Mesendoderm (in vitro differentiated cells): ENCODE results near the gene KRTAP17-1.

Experiments used
- DNase-seq: peaks from one replicate; pipeline ENCODE4 v3.0.0; 2013
- H2AK5ac ChIP-seq: 2 replicates; pipeline ENCODE4 v1.6.1; 2013; ENCODE audit warnings: low read length, inconsistent platforms
- H2BK120ac ChIP-seq: 2 replicates; pipeline ENCODE4 v1.6.1; 2013; ENCODE audit warnings: low read depth, mild to moderate bottlenecking, low read length, moderate library complexity, mixed read lengths
- H2BK15ac ChIP-seq: replicated peaks from 2 replicates; pipeline ENCODE4 v1.6.1; 2013; ENCODE audit warnings: low read depth, mild to moderate bottlenecking, moderate library complexity
- H2BK5ac ChIP-seq: 2 replicates; pipeline ENCODE4 v1.6.1; 2013; ENCODE audit warnings: low read length, inconsistent platforms
- H3K18ac ChIP-seq: 2 replicates; pipeline ENCODE4 v1.6.1; 2013; ENCODE audit warnings: mild to moderate bottlenecking, low read length, mixed read lengths
- H3K23ac ChIP-seq: one replicate; pipeline ENCODE4 v1.6.1; 2013; ENCODE audit warnings: low read length
- H3K27ac ChIP-seq: 2 replicates; pipeline ENCODE4 v1.5.1; 2013; ENCODE audit warnings: low read depth, mild to moderate bottlenecking, inconsistent platforms, low read length, moderate library complexity
- H3K27me3 ChIP-seq: 2 replicates; pipeline ENCODE4 v1.6.1; 2013; ENCODE audit warnings: low read length, control low read depth, mild to moderate bottlenecking, inconsistent platforms; ENCODE audit not compliant: insufficient read depth, poor library complexity
- H3K36me3 ChIP-seq: 2 replicates; pipeline ENCODE4 v1.6.1; 2013; ENCODE audit warnings: low read length, inconsistent platforms; ENCODE audit not compliant: control insufficient read depth, insufficient read depth
- H3K4ac ChIP-seq: one replicate; pipeline ENCODE4 v1.6.1; 2013; ENCODE audit warnings: low read depth, mild to moderate bottlenecking, low read length, moderate library complexity
- H3K4me1 ChIP-seq: 2 replicates; pipeline ENCODE4 v1.6.1; 2013; ENCODE audit warnings: low read depth, low read length, inconsistent platforms; ENCODE audit not compliant: control insufficient read depth
- H3K4me2 ChIP-seq: 2 replicates; pipeline ENCODE4 v1.6.1; 2013; ENCODE audit warnings: low read length
- H3K4me3 ChIP-seq: 2 replicates; pipeline ENCODE4 v1.5.1; 2013; ENCODE audit warnings: mild to moderate bottlenecking, low read length
- H3K56ac ChIP-seq: one replicate; pipeline ENCODE4 v1.6.1; 2013; ENCODE audit warnings: low read length
- H3K79me1 ChIP-seq: 2 replicates; pipeline ENCODE4 v1.6.1; 2013; ENCODE audit warnings: low read length, inconsistent platforms
- H3K79me2 ChIP-seq: 2 replicates; pipeline ENCODE4 v1.6.1; 2013; ENCODE audit warnings: mild to moderate bottlenecking, low read length; ENCODE audit not compliant: control insufficient read depth, insufficient read depth
- H3K9ac ChIP-seq: 2 replicates; pipeline ENCODE4 v1.6.1; 2013; ENCODE audit warnings: low read length, inconsistent platforms
- H4K5ac ChIP-seq: one replicate; pipeline ENCODE4 v1.6.1; 2013; ENCODE audit warnings: low read length
- H4K8ac ChIP-seq: one replicate; pipeline ENCODE4 v1.6.1; 2013; ENCODE audit warnings: low read depth, mild to moderate bottlenecking, control low read depth, low read length, moderate library complexity
- WGBS: extraction: QIAGEN DNeasy Blood & Tissue Kit; methylation state at CpG from one replicate; pipeline ENCODE4 v1.1.7; 2013; ENCODE audit warnings: low lambda C conversion rate, missing lambda C conversion rate; ENCODE audit not compliant: insufficient coverage; ENCODE audit errors: extremely low coverage; 5-methylcytosine and 5-hydroxymethylcytosine counted together

Gene KRTAP17-1

GRCh38 chr17:41318231-41318630 lies 2.7 kb upstream of the KRTAP17-1 start:
- Histone ChIP-seq H2BK120ac (no peak overlapping the region), H3K79me1 (no peaks in the 10 kb centered on the region), H2AK5ac (no peak overlapping the region), H3K18ac (no peak overlapping the region), H3K27me3 (no peaks in the 10 kb centered on the region), H3K4me2 (no peak overlapping the region), H3K23ac (no peak overlapping the region), H3K79me2 (no peaks in the 10 kb centered on the region), H2BK5ac (no peak overlapping the region), H2BK15ac (no peak overlapping the region), H3K4ac (no peak overlapping the region), H3K36me3 (no peaks in the 10 kb centered on the region), H3K4me3 (no peak overlapping the region), H3K4me1 (no peaks in the 10 kb centered on the region), H3K9ac (no peak overlapping the region), H3K27ac (no peak overlapping the region), H4K5ac (no peak overlapping the region), H3K56ac (no peak overlapping the region), H4K8ac (no peak overlapping the region)
- WGBS: no CpG with 5 or more reads among the region's 2 CpGs
- no peak for DNase-seq

DNA sequence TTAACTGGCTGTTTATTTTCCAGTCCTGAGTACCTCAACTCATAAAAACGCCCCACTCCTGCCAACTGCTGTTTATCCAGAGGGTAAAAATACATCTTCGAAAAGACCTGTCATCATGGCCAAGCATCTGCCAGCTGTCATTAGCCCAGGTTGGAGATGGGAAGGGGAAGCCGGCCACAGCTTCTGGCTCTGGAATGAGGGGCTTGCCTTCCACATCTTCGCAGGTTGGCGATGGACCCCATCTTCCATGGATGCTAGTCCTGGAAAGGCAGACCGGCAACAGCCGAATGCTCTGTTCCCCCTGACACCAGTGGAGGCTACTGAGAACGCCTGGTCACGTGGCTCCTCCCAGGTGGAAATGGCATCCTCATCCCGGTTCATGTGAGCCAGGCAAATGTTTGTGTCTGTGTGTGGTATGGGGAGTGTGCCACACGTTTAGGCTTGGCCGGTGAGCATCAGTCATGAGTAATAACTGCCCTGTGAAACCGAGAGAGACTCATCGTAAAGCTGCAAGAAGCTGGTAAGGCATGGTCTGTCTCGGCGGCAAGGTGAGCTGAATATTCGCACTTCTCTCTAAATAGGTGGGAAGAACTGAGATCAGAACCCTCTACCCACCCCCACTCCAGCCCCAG lies 420 bp upstream of the KRTAP17-1 start:
- H3K79me2 ChIP-seq: no peaks in the 10 kb centered on the region
- H3K4me3 ChIP-seq: no peak overlapping the region
- no peak overlapping the region for H2BK120ac ChIP-seq
- H3K4me2 ChIP-seq: no peak overlapping the region
- no peak overlapping the region for H2BK5ac ChIP-seq
- no peaks in the 10 kb centered on the region for H3K27me3 ChIP-seq
- no peaks in the 10 kb centered on the region for H3K79me1 ChIP-seq
- H3K23ac ChIP-seq: no peak overlapping the region
- H3K56ac ChIP-seq: no peak overlapping the region
- H3K27ac ChIP-seq: no peak overlapping the region
- no peaks in the 10 kb centered on the region for H3K4me1 ChIP-seq
- no peak overlapping the region for H2AK5ac ChIP-seq
- no peak overlapping the region for H4K8ac ChIP-seq
- H3K4ac ChIP-seq: no peak overlapping the region
- no peaks in the 10 kb centered on the region for H3K36me3 ChIP-seq
- H3K9ac ChIP-seq: no peak overlapping the region
- WGBS: no CpG with 5 or more reads among the region's 17 CpGs
- H3K18ac ChIP-seq: no peak overlapping the region
- H2BK15ac ChIP-seq: no peak overlapping the region
- H4K5ac ChIP-seq: no peak overlapping the region
- DNase-seq: no peak

DNA sequence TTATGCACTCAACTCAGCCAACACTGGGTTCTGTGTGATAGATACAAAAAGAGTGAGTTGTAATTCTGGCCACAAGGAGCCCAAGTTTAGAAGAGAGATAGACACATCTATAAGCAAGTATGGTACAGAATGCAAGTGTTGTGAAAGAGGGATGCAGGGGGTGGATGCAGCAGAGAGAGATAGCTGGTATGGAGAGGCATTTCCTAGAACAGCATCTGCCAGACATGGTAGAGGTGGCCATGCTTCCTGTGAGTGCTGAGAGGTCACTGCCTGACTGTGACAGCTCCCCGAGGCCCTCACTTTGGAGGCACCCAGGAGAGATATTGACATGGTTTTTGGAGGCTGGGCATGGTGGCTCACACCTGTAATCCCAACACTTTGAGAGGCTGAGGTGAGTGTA lies 4.4 kb downstream of the KRTAP17-1 start:
- no peak overlapping the region for H3K9ac ChIP-seq
- no CpG with 5 or more reads among the region's 1 CpG for WGBS

GRCh38 chr17:41308918-41309359 lies 6.6 kb downstream of the KRTAP17-1 start, which contains the start of gene KRTAP16-1:
Gene KRTAP16-1 (minus strand): TSS chr17:41309309. CDS start chr17:41309253, 56 bp downstream.
- Histone ChIP-seq H3K27me3 (no peaks in the 10 kb centered on the region), H3K27ac (no peak within 1 kb of the TSS), H4K5ac (no peak within 1 kb of the TSS), H2BK15ac (no peak within 1 kb of the TSS), H3K56ac (no peak within 1 kb of the TSS), H3K23ac (no peak within 1 kb of the TSS), H3K79me1 (no peaks in the 10 kb centered on the region), H2BK120ac (no peak within 1 kb of the TSS), H3K18ac (no peak within 1 kb of the TSS), H2BK5ac (no peak within 1 kb of the TSS), H3K36me3 (no peaks in the 10 kb centered on the region), H2AK5ac (no peak within 1 kb of the TSS), H3K4me3 (no peak within 1 kb of the TSS), H3K4ac (no peak within 1 kb of the TSS), H4K8ac (no peak within 1 kb of the TSS), H3K79me2 (no peaks in the 10 kb centered on the region), H3K4me2 (no peak within 1 kb of the TSS), H3K4me1 (no peaks in the 10 kb centered on the region), H3K9ac (no peak within 1 kb of the TSS)
- DNase-seq: no peak
- WGBS: no CpG with 5 or more reads among the region's 7 CpGs

More for the DNA sequence above, 4.4 kb downstream of the KRTAP17-1 start:
- Histone ChIP-seq H3K27ac (no peak overlapping the region), H3K79me1 (no peaks in the 10 kb centered on the region), H3K27me3 (no peaks in the 10 kb centered on the region), H3K4me2 (no peak overlapping the region), H2BK15ac (no peak overlapping the region), H3K4me1 (no peaks in the 10 kb centered on the region), H3K4ac (no peak overlapping the region), H2BK120ac (no peak overlapping the region), H2AK5ac (no peak overlapping the region), H4K8ac (no peak overlapping the region), H3K23ac (no peak overlapping the region), H3K79me2 (no peaks in the 10 kb centered on the region), H3K18ac (no peak overlapping the region), H4K5ac (no peak overlapping the region), H3K36me3 (no peaks in the 10 kb centered on the region), H2BK5ac (no peak overlapping the region), H3K4me3 (no peak overlapping the region), H3K56ac (no peak overlapping the region)
- no peak for DNase-seq

- no peak overlapping the region for H4K5ac ChIP-seq
- no peak overlapping the region for H3K18ac ChIP-seq
- H2BK15ac ChIP-seq: no peak overlapping the region
- no peak overlapping the region for H3K4ac ChIP-seq
- H3K4me1 ChIP-seq: no peaks in the 10 kb centered on the region
- H3K4me3 ChIP-seq: no peak overlapping the region
- H3K36me3 ChIP-seq: no peaks in the 10 kb centered on the region
- H3K79me1 ChIP-seq: no peaks in the 10 kb centered on the region
- no peak overlapping the region for H4K8ac ChIP-seq
- H3K79me2 ChIP-seq: no peaks in the 10 kb centered on the region
- no CpG with 5 or more reads among the region's 10 CpGs for WGBS
- H3K9ac ChIP-seq: no peak overlapping the region
- H3K4me2 ChIP-seq: no peak overlapping the region
- no peak overlapping the region for H3K56ac ChIP-seq
- no peak overlapping the region for H2BK120ac ChIP-seq
- H2AK5ac ChIP-seq: no peak overlapping the region
- no peak overlapping the region for H3K23ac ChIP-seq
- no peak overlapping the region for H3K27ac ChIP-seq
- no peaks in the 10 kb centered on the region for H3K27me3 ChIP-seq
- H2BK5ac ChIP-seq: no peak overlapping the region
- DNase-seq: no peak
Measured at GRCh38 chr17:41308251-41308917, 7.1 kb downstream of the KRTAP17-1 start.
